GM18519 (cell line): ENCODE measurements around the gene CHST11.

ENCODE experiments used
- ATAC-seq: cut with Tn5 transposase; IDR thresholded peaks from one replicate; pipeline ENCODE4 v1.9.1; 2021; ENCODE audit warnings: mild to moderate bottlenecking, moderate library complexity; ENCODE audit not compliant: unreplicated experiment, low FRiP score

Gene CHST11

DNA sequence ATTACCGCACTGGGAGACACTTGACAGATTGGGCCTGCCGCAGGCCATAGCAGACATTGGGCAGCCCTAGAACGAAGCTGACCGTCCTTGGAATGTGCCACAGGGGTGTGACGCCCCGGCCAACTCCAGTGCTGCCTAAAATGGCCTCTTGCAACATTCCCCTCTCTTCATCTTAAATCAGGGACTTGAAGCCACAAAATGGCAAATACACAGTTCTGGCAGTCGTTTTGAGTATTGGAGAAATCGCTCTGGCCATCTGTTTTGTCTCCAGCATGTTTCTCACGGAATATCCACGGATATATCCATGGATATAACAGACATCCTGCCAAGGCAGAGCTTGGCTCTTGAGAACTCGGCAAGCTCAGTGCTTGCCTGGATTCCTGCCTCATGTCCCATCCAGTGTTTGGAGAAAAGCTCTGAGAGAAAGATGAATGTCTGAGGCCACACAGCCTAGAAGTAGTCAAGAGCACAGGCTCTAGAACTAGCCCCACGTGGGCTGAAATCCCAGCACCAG lies 158.4 kb downstream of the CHST11 start:
- no peak for ATAC-seq

DNA sequence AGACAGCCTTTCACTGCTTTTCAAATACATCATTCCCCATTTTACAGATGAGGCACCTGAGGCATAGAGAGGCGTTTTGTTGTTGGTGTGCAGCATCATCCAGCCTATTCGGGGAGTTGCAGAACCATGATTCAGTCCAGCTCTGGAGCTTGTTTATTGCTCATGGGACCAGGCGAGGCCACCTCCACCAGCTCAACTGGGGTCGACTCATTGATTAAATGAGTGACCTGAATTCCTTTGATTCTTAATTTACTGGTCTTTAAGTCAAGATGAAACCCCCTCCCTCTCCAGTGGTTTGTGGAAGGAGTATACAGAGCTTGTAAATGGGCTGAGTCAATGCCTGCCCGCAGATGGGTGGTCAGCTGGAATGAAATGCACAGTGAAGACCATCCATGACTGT lies 161.9 kb downstream of the CHST11 start:
- no peak for ATAC-seq

DNA sequence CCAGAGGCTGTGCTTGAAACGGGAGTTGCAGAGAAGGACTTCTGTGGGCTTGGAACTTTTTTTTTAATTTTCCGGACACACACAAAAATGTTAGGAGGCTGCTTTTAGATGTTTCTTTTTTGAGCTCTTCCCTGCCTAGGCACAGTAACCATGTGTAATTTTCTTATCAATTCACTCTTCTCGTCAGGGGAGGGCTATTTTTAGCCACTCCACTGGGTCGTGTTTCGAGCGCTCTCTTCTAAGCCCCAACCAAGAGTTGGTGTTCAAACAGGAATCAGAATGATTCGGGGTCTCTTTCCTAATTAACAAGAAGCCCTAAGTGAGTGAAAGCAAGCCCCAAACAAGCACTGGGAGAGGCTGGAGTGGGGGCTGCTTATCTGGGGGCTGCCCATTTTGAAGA lies 162.6 kb downstream of the CHST11 start:
- no peak for ATAC-seq

DNA sequence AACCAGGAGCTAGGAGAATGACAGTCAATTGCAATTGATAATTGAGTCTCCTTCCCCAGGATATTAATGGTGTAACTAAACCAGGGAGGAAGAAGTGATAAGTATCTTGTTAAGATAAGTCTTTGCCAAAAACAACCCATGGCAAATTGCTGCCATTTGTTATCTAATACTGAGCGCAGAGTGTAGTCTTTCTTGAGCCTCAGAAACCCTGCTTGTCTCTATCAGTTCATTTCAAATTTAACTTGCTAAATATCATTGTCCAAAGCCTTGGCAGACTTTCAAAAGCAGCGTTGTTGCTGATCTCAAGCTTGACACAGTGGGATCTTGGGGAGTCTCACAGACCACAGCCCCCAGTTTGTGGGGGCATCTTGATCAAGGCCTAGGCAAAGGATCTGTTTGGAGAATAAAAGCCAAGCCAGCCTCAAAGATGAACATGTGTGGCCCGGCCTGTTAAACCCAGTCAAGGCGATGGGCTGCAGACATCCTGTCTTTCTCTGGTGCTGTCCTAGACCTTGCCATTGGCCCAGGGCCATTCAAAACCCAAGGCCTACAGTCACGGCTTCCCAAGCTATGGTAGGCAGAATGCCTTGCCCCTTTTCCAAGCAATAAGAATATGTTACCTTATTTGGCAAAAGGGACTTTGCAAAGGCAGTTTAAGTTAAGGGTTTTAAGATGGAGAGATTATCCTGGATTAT lies 164.2 kb downstream of the CHST11 start:
- ATAC-seq = no peak

DNA sequence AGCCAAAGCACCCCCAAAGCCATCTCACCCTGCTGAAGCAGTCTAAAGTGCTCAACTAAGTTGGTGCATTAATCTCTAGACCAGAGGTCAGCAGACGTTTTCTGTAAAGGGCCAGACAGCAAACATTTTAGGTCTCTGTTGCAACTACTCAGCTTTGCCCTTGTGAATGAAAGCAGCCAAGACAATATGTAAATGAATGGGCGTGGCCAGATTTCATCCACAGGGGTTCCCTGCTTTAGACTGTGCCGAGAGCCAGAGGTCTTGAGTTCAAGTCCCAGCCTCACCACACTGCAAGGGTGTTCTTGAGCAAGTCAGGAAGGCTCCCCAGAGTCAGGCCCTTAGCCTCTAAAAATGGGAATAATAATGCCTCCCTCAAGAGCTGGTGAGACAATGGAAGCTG lies 166.2 kb downstream of the CHST11 start:
- ATAC-seq = no peak

DNA sequence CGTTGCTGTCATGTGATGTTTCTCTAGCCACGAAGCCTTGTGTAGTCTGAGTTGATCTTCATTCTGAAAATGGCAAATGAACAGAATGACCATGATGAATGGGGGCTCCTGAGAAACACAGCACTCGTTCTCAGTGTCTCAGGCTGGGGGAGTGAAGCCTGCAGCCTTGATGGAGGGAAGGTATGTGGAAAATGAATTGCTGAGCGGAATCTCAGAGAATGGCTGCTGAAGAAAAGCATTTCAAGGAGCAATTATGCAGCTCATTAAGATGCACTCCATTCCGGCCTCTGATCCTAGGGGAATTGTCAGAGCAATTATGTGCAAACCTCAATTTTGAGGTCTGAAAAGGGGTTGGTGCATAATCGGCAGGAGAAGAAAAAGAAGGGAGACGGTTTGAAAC lies 167.1 kb downstream of the CHST11 start:
- no peak for ATAC-seq

DNA sequence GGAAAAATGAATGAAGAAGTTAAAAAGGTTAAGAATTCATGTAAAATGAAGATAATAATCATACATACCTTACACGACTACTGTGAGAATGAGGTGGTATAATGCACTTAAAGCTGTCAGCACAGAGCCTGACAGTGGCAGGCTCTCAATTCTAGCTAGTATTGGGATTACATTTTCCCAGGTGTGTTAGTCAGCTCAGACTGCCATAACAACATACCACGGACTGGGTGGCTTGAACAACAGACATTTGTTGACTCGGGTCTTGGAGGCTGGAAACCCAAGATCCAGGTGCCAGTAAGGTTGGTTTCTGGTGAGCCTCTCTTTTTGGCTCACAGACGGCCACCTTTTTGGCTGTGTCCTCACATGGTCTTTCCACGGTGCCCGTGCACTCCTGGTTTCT lies 167.8 kb downstream of the CHST11 start:
- no peak for ATAC-seq

DNA sequence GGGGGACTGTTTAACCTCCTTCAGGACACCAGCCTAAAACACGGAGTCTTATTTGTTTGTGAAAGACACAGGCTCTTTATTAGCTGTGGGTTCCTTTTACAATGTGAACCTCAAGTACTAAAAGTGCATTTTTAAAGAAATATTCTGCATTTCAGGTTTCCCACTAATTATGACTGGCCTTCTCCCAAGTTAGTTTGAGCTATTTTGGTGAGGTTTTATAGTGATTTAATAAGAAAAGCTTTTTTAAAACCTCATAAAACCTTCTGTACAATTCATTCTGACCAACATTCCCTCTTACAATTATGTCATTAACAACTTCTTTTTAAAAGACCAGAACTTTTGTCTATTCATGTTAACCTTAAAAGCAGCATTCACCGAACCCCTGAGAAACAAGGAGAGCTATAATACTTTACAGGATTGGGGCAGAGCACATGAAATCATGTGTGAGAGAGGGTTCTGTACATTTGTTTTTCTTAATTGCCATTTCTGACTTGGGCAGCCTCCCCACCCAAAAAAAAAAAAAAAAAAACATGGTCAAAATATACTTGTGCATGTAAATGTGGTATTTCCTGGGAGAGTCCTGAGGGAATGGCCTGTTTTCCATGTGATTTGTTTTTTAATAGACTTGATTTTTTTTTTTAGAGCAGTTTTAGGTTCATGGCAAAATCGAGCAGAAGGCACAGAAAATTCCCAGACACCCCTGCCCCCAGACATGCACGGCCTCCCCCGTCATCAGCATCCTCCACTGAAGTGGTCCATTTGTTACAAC lies 169.5 kb downstream of the CHST11 start:
- no peak for ATAC-seq

DNA sequence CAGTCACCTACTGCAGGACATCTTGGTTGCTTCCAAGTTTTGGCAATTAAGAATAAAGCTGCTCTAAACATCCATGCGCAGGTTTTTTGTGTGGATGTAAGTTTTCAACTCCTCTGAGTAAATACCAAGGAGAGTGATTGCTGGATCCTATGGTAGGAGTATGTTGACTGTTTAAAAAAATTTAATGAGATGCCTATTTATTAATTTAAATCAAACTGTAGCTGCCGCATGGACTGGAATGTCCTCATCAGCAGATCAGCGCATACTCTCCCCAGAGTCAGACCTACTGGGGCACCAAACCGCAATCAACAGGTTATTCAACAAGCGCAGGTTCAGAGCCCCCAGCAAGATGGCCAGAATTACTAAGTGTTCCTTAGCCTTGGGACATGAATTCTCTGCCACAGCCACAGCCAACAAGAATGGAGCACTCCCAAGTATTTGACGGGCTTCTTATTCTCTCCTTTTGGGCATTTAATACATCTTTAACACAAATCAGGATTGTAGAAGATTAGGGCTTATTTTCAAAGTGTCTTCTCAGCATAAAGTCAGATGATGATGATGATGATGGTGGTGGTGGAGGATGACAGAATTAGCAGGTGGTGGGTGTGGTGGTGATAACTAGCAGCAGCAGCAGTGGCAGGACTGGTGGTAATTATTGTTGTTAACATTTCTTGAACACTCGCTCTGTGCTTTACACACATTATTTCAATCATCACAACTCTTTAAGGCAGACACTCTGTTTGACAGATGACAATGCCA lies 170.7 kb downstream of the CHST11 start:
- no peak for ATAC-seq

DNA sequence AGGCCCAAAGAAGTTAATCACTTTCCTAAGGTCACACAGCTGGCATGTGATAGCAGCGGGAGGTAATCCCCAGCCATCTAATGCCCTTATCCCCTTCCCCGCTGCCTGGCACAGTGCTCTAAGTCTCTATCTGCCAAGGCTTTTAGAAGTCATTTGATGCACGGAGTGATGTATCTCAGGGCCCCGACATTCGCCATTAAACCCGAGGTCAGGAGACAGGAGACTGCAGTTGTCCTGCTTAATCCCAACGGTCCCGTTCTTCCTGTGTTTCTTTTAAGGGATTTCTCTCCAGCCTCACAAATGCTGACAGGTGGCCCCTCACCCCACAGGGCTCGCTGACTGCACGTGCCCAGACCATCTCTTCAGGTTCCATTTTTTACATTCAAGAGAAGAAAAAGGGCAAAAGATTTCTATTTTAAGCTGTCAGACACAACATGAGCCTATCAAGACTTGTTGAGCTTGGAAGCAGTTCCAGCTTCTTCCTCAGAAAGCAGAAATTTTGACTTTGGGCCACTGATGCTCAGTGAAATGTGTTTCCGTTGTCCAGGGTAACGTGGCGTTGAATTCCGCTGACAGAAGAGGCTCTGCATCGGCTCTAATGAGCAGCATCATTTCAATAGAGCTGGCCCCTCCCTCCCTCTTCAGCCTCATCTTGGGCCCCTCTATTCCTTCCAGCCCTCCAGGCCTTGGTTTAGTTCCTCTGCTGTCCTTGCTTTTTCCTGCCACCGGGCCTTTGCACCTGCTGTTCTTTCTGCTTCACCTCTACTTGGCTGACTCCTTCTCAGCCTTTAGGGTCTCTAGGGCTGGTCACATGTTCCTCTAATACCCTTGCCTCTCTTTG lies 171.5 kb downstream of the CHST11 start:
- ATAC-seq = no peak

DNA sequence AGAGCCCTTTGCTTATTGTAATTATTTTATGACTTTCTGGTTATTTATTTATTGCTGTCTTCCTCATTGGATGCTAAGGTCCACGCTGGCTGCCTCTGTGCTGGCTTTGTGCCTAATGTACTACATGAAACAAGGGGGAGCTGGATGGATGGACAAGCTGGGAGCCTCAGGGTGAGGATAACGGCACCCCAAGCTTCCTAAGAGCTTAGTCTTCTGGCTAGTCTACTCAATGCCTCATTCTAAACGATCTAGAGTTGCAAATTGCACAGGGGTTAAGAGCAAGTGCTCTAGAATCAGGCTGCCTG lies 172.0 kb downstream of the CHST11 start:
- no peak for ATAC-seq

DNA sequence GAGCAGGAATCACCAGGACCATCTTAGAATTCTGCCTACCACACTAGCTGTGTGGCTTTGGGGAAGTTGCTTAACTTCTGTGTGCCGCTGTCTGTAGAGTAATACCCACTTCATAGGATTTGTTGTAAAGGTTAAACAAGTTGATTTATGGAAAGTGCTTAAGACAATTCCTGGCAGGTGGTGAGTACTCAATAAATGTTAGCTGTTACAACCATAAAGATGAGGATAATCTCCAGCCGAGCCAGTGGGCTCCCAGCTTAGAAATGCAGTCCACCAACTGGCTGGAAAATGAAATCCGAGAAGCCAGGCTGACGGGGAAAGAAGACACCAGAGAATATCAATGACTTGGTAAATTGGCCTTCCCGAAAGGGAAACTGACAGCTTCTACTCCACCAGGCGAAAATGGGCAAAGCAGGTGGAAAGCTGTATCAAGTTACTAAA lies 173.5 kb downstream of the CHST11 start:
- ATAC-seq = no peak

DNA sequence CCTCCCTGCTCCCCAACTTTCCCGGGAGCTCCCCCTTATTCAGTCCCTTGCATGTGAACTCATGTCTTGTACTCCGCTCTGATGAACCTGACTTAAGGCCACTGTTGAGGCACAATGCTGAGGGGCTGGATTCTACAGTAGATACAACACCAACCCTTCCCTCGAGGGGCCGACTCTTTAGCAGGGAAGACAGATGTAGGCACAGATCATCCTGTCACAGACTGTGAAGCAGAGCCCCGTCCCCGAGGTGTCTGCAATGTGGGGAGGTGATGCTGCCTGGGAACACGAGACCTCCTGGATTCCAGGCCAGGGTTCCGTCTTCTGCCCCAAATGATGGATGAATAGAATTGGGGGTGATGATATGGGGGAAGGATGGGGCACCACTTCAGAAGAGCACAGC lies 175.1 kb downstream of the CHST11 start:
- no peak for ATAC-seq

DNA sequence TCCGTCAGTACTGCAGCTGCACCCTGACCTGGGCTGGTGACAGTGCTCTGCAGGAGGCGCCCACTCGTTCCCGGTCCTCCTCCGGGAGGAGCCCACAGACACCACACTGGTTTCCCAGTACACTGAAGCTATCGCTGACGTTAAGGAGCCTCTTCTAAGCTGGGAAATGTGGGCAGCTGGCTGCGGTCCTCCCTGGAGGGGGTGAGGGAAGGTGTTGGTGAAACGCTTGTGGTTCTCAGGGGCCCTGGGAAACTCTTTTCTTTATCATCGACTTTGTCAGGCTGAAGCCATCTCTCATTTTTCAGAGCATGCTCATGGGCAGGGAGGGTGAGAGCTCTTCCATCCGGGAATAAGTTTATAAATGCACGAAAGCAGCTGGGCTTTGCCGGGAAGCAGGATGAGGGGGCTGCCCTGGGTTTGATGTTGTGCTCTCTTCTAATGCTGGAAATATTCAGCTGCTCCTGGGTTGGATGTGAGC lies 176.0 kb downstream of the CHST11 start:
- no peak for ATAC-seq

DNA sequence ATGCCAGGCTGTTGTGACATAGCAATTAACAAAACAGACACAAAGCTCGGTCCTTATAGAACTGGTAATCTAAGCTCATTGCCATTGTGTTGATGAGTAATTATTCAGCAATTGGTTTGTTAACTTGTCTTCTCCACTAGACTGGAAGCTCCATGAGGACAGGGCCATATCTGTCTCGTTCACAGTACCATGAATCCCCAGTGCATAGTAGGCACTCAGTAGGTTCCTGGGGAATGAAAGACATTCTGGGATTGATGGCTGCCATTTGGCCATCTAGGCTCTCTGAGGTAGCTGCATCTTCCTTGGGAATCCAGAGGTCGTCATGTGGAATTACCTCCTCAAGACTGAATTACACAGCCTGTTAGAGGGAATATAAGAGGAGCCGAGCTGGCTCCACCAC lies 177.3 kb downstream of the CHST11 start:
- no peak for ATAC-seq

DNA sequence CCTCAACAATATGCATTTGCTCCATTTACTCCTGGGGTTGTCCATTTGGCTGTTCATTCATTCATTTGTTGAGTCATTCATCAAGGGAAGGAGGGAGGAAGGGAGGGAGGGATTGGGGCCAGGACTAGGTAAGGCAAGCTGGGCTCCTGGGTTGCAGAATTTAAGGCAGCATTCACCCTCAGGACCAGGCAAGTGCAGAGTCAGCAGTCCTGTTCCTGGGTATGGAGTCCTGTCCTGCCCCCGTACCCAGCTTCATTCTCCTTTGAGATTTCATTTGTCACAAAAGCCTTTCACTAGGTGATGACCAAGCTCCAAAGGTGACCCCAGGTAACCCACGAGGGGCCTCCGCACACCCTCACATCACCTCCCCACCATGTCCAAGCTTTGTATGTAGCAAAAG lies 178.1 kb downstream of the CHST11 start:
- no peak for ATAC-seq

DNA sequence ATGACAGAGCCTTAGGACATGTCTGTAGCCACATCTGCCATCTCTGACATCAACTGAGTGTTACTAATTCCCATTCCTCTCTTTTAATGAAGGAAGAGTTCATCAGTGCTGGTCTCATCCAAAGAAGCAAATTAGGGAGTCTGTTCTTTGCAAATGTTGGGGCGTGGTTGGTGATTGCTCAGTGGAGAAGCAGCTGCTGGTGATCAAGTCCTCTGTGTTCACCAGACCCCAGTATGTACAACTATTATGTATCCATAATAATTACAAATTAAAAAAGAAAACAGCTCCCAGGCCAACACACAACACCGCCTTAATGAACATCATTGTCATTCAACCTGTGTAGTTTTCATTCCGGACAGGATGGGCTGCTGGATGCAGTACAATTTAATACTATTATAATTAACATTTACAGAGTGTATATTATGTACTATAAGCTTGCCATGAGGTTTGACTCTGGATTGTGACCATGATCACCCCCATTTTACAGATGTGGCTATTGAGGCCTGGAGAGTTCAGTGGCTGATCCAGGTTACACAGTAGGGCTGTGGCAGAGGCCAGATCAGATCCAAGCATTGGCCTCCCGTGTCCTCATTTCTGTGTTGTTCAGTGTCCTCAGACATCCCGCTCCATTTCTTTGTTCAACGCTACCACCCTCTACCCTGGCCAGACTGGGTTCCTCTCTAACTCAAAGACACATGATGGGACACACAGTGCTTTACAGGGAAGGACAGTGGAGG lies 179.0 kb downstream of the CHST11 start:
- no peak for ATAC-seq

DNA sequence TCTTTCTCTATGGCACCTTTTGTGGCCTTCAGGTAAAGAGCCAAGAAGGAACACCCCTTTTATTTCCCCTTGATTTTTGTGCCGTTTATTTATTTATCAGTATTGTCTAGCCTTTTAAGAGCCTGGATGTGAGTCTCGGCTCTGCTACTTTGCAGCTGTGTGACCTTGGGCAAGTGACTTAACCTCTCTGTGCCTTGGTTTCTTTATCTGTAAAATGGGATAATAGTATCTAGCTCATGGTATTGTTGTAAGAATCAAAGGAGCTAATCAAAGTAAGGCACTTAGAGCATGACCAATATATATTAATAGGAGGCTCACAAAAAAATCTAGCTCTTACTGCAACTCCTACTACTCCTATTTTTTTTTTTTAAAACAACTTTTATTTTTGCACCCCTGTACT lies 179.7 kb downstream of the CHST11 start:
- ATAC-seq = no peak

DNA sequence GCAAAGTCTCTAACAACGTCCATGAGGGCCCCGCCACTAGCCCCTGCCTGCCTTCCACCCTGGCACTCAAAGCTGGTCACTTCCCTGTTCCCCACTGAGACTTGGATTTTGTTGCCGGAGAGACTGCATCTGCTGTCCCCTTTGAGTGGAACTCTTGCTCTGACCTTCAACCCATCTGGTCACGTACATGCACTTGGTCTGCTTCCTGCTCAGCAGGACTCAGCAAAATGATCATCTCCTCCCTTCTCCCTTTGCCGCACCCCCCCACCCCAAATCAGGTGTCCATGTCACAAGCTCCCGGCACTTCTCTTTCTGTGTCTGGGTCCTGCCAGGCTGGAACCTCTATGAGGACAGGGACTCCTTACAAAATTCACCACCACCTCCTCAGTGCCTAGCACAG lies 180.9 kb downstream of the CHST11 start:
- ATAC-seq = no peak
